ENCODE results near the gene FAM107B.

Gene FAM107B

GRCh38 chr10:14583252-14583651, 191.4 kb downstream of the FAM107B start:
- DNase-seq (ENCODE audit: low read depth in 2 of 2): peak in 1 of 2 donors; percentile 72

- DNase-seq (ENCODE audit: low read depth in 2 of 2): no peak
Observed at GRCh38 chr10:14581553-14582321, 193.0 kb downstream of the FAM107B start.

- no peak for DNase-seq (ENCODE audit: low read depth in 2 of 2)
Observed at GRCh38 chr10:14580671-14581332, 193.9 kb downstream of the FAM107B start.

GRCh38 chr10:14579405-14579804, 195.3 kb downstream of the FAM107B start:
- DNase-seq (ENCODE audit: low read depth in 2 of 2): no peak

- no peak for DNase-seq (ENCODE audit: low read depth in 2 of 2)
Observed at GRCh38 chr10:14578060-14578952, 196.4 kb downstream of the FAM107B start.

GRCh38 chr10:14574885-14575284, 199.8 kb downstream of the FAM107B start:
- DNase-seq (ENCODE audit: low read depth in 2 of 2): no peak

GRCh38 chr10:14574291-14574690, 200.4 kb downstream of the FAM107B start:
- no peak for DNase-seq (ENCODE audit: low read depth in 2 of 2)

GRCh38 chr10:14573666-14574261, 200.9 kb downstream of the FAM107B start:
- DNase-seq (ENCODE audit: low read depth in 2 of 2): no peak

- no peak for DNase-seq (ENCODE audit: low read depth in 2 of 2)
Observed at GRCh38 chr10:14572811-14573210, 201.9 kb downstream of the FAM107B start.

- DNase-seq (ENCODE audit: low read depth in 2 of 2): no peak
Observed at GRCh38 chr10:14571866-14572507, 202.7 kb downstream of the FAM107B start.

GRCh38 chr10:14570800-14571199, 203.9 kb downstream of the FAM107B start:
- no peak for DNase-seq (ENCODE audit: low read depth in 2 of 2)

GRCh38 chr10:14569274-14570060, 205.2 kb downstream of the FAM107B start:
- DNase-seq (ENCODE audit: low read depth in 2 of 2): no peak

- no peak for DNase-seq (ENCODE audit: low read depth in 2 of 2)
Observed at GRCh38 chr10:14567421-14567820, 207.3 kb downstream of the FAM107B start.

GRCh38 chr10:14566498-14566897, 208.2 kb downstream of the FAM107B start:
- no peak for DNase-seq (ENCODE audit: low read depth in 2 of 2)

GRCh38 chr10:14565199-14565598, 209.5 kb downstream of the FAM107B start:
- no peak for DNase-seq (ENCODE audit: low read depth in 2 of 2)

- DNase-seq (ENCODE audit: low read depth in 2 of 2): no peak
Observed at GRCh38 chr10:14564268-14564744, 210.4 kb downstream of the FAM107B start.

- DNase-seq (ENCODE audit: low read depth in 2 of 2): no peak
Observed at GRCh38 chr10:14563359-14563940, 211.2 kb downstream of the FAM107B start.

- DNase-seq (ENCODE audit: low read depth in 2 of 2): no peak
Observed at GRCh38 chr10:14563076-14563336, 211.7 kb downstream of the FAM107B start.

GRCh38 chr10:14562218-14563075, 212.2 kb downstream of the FAM107B start:
- DNase-seq (ENCODE audit: low read depth in 2 of 2): no peak
